B cell (primary cell): ENCODE measurements around the gene NACAD.

ENCODE experiments used
- CTCF ChIP-seq: fragments of 200-600 bp; IDR thresholded peaks from one replicate; pipeline ENCODE4 v1.8.0; 2022; ENCODE audit warnings: antibody characterized with exemption, mild to moderate bottlenecking
- EZH2 ChIP-seq: IDR thresholded peaks from 2 replicates; pipeline ENCODE4 v1.6.1; 2012; ENCODE audit warnings: borderline replicate concordance, low read depth, mild to moderate bottlenecking, moderate library complexity, low read length; ENCODE audit not compliant: insufficient read depth, poor library complexity, severe bottlenecking

- TF ChIP-seq CTCF: no peak
- no peak for TF ChIP-seq EZH2
Measured at GRCh38 chr7:45061352-45061751, 27.4 kb downstream of the NACAD start.
